ENCODE measurements around the gene HSPB8.

The HSPB8 gene

GRCh38 chr12:119178544-119179334 is at the start of gene HSPB8:
Gene HSPB8 (plus strand): TSS chr12:119178931. CDS start chr12:119179313, 382 bp downstream.
- peak; percentile 59 for DNase-seq

GRCh38 chr12:119129827-119130434 is 48.8 kb upstream of the HSPB8 start:
- no peak for DNase-seq

GRCh38 chr12:119130523-119130922 is 48.2 kb upstream of the HSPB8 start:
- no peak for DNase-seq

GRCh38 chr12:119134284-119135072 is 44.3 kb upstream of the HSPB8 start:
- DNase-seq, result no peak

- DNase-seq, result no peak
Measured at GRCh38 chr12:119136811-119137410, 41.8 kb upstream of the HSPB8 start.

GRCh38 chr12:119139448-119139847 is 39.3 kb upstream of the HSPB8 start:
- DNase-seq, result no peak

GRCh38 chr12:119145367-119145766 is 33.4 kb upstream of the HSPB8 start:
- DNase-seq, result no peak

- no peak for DNase-seq
Measured at GRCh38 chr12:119147847-119148448, 30.8 kb upstream of the HSPB8 start.

GRCh38 chr12:119149270-119149669 is 29.5 kb upstream of the HSPB8 start:
- no peak for DNase-seq

GRCh38 chr12:119151445-119152026 is 27.2 kb upstream of the HSPB8 start:
- DNase-seq, result no peak

- no peak for DNase-seq
Measured at GRCh38 chr12:119153477-119154434, 25.0 kb upstream of the HSPB8 start.

- DNase-seq, result no peak
Measured at GRCh38 chr12:119154435-119154818, 24.3 kb upstream of the HSPB8 start.

GRCh38 chr12:119156401-119157044 is 22.2 kb upstream of the HSPB8 start:
- no peak for DNase-seq

GRCh38 chr12:119157528-119157927 is 21.2 kb upstream of the HSPB8 start:
- DNase-seq, result no peak

- no peak for DNase-seq
Measured at GRCh38 chr12:119157978-119158377, 20.8 kb upstream of the HSPB8 start.

GRCh38 chr12:119158402-119158801 is 20.3 kb upstream of the HSPB8 start:
- no peak for DNase-seq

- no peak for DNase-seq
Measured at GRCh38 chr12:119159844-119160243, 18.9 kb upstream of the HSPB8 start.

GRCh38 chr12:119167902-119168301 is 10.8 kb upstream of the HSPB8 start:
- DNase-seq, result no peak

- DNase-seq, result no peak
Measured at GRCh38 chr12:119168721-119169120, 10.0 kb upstream of the HSPB8 start.

- no peak for DNase-seq
Measured at GRCh38 chr12:119169150-119169549, 9.6 kb upstream of the HSPB8 start.

- no peak for DNase-seq
Measured at GRCh38 chr12:119171291-119171690, 7.4 kb upstream of the HSPB8 start.

All from DMS79 treated with DMSO at 0.1 percent for 48 hours (cell line).